Hepatocyte (in vitro differentiated cells): ENCODE measurements around the gene LMOD1.

Experiments
- EZH2 ChIP-seq: fragments of 200-600 bp; sonication (generic); IDR thresholded peaks from 2 replicates; pipeline ENCODE4 v1.6.1; 2016; ENCODE audit warnings: antibody characterized with exemption, mild to moderate bottlenecking, borderline replicate concordance
- EZH2phosphoT487 ChIP-seq: fragments of 200-600 bp; sonication (generic); IDR thresholded peaks from one replicate; pipeline ENCODE4 v1.6.1; 2018; ENCODE audit warnings: antibody characterized with exemption, mild to moderate bottlenecking, low read depth, moderate library complexity; ENCODE audit not compliant: unreplicated experiment, severe bottlenecking
- TF ChIP-seq, protein P1 (sequence below): fragments of 200-600 bp; sonication (generic); IDR thresholded peaks from 2 replicates; pipeline ENCODE4 v1.5.1; 2016; ENCODE audit warnings: antibody characterized with exemption, mild to moderate bottlenecking; ENCODE audit not compliant: poor library complexity

DNA sequence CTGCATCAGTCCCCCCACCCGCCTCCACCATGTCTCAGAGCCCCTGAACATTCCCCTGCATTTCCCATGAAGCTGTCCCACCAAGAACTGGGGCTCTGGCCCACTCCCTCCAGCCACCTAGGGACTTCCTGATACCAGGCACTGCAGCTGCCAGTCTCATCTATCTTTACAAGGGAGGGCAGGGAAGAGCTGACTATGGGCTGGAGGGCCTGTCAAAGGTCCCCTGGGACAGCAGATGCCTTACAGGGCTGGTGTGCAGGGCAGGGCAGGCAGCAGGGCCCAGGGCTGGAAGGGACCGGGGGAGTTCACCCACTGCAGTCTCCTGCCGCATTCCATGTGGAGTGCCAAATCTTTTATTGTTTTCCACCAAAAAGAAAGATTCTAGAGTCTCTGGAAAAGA lies 40.0 kb downstream of the LMOD1 start:
- TF ChIP-seq, protein P1, sequence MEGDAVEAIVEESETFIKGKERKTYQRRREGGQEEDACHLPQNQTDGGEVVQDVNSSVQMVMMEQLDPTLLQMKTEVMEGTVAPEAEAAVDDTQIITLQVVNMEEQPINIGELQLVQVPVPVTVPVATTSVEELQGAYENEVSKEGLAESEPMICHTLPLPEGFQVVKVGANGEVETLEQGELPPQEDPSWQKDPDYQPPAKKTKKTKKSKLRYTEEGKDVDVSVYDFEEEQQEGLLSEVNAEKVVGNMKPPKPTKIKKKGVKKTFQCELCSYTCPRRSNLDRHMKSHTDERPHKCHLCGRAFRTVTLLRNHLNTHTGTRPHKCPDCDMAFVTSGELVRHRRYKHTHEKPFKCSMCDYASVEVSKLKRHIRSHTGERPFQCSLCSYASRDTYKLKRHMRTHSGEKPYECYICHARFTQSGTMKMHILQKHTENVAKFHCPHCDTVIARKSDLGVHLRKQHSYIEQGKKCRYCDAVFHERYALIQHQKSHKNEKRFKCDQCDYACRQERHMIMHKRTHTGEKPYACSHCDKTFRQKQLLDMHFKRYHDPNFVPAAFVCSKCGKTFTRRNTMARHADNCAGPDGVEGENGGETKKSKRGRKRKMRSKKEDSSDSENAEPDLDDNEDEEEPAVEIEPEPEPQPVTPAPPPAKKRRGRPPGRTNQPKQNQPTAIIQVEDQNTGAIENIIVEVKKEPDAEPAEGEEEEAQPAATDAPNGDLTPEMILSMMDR, result no peak
- TF ChIP-seq EZH2 (no peak), EZH2phosphoT487 (no peak)
